ENCODE data around the gene ACP7. TPM values are rescaled to one million over a fixed set of nuclear protein-coding genes. Genes with fewer than 3 reads are reported as not detected.
"Not testable (repeated sequence)": the region's sequence is repeated elsewhere in the genome, so short reads cannot be mapped to it uniquely, and the experiment has no call there.

ACP7 gene
- total RNA-seq, 1 donor from 2014 or later = not detected

DNA sequence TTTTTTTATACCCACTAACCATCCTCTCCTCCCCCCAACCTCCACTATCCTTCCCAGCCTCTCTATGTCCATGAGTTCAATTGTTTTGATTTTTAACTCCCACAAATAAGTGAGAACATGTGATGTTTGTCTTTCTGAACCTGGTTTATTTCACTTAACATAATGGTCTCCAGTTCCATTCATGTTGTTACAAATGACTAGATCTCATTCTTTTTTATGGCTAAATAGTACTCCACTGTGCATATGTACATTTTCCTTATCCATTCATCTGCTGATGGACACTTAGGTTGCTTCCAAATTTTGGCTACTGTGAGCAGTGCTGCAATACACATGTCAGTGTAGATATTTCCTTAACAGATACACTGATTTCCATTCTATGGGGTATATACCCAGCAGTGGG, 24.9 kb upstream of the ACP7 start:
- Mint-ChIP-seq H3K4me1 (ENCODE audit: low read depth) (peaks cover 5% of the 10 kb centered on the region), H3K4me3 (ENCODE audit: low read depth) (no peak overlapping the region), H3K27ac (no peak overlapping the region), H3K9me3 (no peaks in the 10 kb centered on the region), H3K27me3 (ENCODE audit: low read depth) (peaks cover 8% of the 10 kb centered on the region), H3K36me3 (ENCODE audit: low read depth) (no peaks in the 10 kb centered on the region)
- intact Hi-C loops (cut with micrococcal nuclease) = no loop called here
- no peak for DNase-seq (ENCODE audit: low spot score)

DNA sequence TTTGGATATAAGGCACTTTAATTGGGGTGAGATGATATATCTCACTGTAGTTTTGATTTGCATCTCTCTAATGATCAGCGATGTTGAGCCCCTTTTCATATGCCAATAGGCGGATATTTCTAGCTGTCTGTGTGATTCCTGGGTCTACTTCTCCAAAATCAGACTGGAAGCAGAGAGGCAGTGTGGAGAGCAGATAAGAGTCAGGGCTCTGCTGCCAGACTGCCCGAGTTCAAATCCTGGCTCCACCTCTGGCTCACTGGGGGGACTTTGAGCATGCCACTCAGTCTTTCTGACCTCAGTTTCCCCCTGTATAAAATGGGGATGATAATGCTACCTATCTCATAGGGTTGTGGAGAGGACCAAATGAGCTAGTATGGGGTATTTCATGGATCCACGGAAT, 24.0 kb upstream of the ACP7 start:
- DNase-seq (ENCODE audit: low spot score) = no peak
- intact Hi-C loops (cut with micrococcal nuclease) = no loop called here
- H3K27ac Mint-ChIP-seq = no peak overlapping the region
- H3K27me3 Mint-ChIP-seq (ENCODE audit: low read depth) = peaks cover 8% of the 10 kb centered on the region
- H3K4me1 Mint-ChIP-seq (ENCODE audit: low read depth) = peaks cover 5% of the 10 kb centered on the region
- no peak overlapping the region for H3K4me3 Mint-ChIP-seq (ENCODE audit: low read depth)
- H3K36me3 Mint-ChIP-seq (ENCODE audit: low read depth) = no peaks in the 10 kb centered on the region
- H3K9me3 Mint-ChIP-seq = no peaks in the 10 kb centered on the region

DNA sequence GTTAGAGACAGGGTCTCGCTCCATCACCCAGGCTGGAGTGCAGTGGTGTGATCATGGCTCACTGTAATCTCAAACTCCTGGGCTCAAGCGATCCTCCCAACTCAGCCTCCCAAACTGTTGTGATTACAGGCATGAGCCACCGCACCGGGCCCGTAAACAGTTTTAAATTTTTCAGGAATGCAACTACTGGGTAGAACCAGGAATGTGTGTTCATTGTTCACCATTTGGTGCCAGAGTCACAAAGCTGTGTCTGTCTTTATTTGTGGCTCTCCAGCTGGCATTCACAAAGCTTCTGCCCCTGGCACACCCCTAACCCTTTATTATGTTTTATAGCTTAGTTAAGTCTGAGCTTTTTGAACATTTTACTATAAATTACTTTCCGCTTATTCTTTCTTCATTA, 19.8 kb upstream of the ACP7 start:
- Mint-ChIP-seq H3K4me3 (ENCODE audit: low read depth) (no peak overlapping the region), H3K4me1 (ENCODE audit: low read depth) (peaks cover 5% of the 10 kb centered on the region), H3K36me3 (ENCODE audit: low read depth) (no peaks in the 10 kb centered on the region), H3K27me3 (ENCODE audit: low read depth) (peaks cover 7% of the 10 kb centered on the region), H3K9me3 (peaks cover 4% of the 10 kb centered on the region), H3K27ac (no peak overlapping the region)
- intact Hi-C loops (cut with micrococcal nuclease) = no loop called here
- DNase-seq (ENCODE audit: low spot score) = no peak

DNA sequence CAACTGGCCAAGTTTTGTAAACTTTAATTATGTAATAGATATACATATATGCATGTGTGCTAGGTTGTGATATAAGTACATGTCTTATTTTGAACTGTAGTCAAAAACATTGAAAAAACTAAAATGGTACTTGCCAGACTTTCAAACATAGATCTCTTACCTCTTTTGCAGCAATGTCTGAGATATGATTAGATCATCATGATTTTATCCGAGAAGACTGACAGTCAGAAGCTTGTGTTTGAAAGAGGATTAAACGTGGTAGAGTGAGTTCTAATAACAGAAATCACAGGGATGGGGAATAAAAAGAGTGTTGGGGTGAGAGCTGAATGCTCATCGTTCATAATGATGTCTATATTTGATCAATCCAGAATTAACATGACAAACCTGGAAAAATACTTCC, 18.2 kb upstream of the ACP7 start:
- H3K27ac Mint-ChIP-seq = no peak overlapping the region
- intact Hi-C loops (cut with micrococcal nuclease) = no loop called here

DNA sequence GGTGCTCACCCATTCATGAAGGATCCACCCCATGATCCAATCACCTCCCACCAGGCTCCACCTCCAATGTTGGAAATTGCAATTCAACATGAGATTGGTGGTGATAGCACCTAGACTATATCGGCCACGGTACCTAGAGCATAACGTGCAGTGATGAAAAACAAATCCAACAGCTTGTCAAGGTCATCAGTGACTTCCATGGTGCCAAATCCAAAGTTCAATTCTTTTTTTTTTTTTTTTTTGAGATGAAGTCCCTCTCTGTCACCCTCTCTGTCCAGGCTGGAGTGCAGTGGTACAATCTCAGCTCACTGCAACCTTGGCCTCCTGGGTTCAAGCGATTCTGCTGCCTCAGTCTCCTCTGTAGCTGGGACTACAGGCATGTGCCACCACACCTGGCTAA, 17.1 kb upstream of the ACP7 start:
- intact Hi-C loops (cut with micrococcal nuclease) = no loop called here
- H3K4me1 Mint-ChIP-seq (ENCODE audit: low read depth) = no peaks in the 10 kb centered on the region
- H3K27ac Mint-ChIP-seq = no peak overlapping the region
- H3K9me3 Mint-ChIP-seq = peaks cover 4% of the 10 kb centered on the region
- no peak for DNase-seq (ENCODE audit: low spot score)
- no peaks in the 10 kb centered on the region for H3K36me3 Mint-ChIP-seq (ENCODE audit: low read depth)
- peaks cover 2% of the 10 kb centered on the region for H3K27me3 Mint-ChIP-seq (ENCODE audit: low read depth)
- no peak overlapping the region for H3K4me3 Mint-ChIP-seq (ENCODE audit: low read depth)

More for the DNA sequence above, 18.2 kb upstream of the ACP7 start:
- no peaks in the 10 kb centered on the region for H3K36me3 Mint-ChIP-seq (ENCODE audit: low read depth)
- H3K27me3 Mint-ChIP-seq (ENCODE audit: low read depth) = peaks cover 4% of the 10 kb centered on the region
- no peak for DNase-seq (ENCODE audit: low spot score)
- H3K4me3 Mint-ChIP-seq (ENCODE audit: low read depth) = no peak overlapping the region
- peaks cover 4% of the 10 kb centered on the region for H3K9me3 Mint-ChIP-seq
- H3K4me1 Mint-ChIP-seq (ENCODE audit: low read depth) = peaks cover 5% of the 10 kb centered on the region

DNA sequence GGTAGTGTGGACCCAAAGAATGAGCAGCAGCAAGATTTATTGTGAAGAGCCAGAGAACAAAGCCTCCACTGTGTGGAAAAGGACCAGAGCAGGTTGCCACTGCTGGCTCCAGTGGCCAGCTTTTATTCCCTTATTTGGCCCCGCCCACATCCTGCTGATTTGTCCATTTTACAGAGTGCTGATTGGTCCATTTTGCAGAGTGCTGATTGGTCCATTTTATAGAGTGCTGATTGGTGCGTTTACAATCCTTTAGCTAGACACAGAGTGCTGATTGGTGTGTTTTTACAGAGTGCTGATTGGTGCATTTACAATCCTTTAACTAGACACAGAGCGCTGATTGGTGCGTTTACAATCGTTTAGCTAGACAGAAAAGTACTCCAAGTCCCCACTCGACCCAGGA, 15.9 kb upstream of the ACP7 start:
- H3K4me1 Mint-ChIP-seq (ENCODE audit: low read depth); intact Hi-C loops (cut with micrococcal nuclease); H3K36me3 Mint-ChIP-seq (ENCODE audit: low read depth); H3K9me3 Mint-ChIP-seq; DNase-seq (ENCODE audit: low spot score); H3K4me3 Mint-ChIP-seq (ENCODE audit: low read depth); H3K27me3 Mint-ChIP-seq (ENCODE audit: low read depth); H3K27ac Mint-ChIP-seq: not testable (repeated sequence)

DNA sequence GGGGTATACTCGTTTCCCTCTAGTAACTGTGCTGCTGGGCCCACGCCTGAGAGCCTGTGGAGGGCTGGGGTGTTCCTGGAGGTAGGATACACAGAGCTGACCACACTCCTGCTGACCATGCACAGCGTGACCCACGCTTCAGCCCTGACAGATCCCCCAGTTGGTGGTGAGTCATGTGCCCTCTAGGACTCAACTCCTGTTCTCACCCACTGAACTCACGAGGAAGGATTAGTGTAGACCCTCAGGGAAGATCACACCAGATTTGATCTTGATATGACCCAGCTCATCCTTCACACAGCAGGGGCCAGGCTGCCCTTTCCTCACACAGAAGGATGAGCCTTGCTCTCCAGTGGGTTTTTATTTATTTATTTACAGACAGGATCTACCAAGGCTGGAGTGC, 13.3 kb upstream of the ACP7 start:
- H3K4me3 Mint-ChIP-seq (ENCODE audit: low read depth) = no peak overlapping the region
- no peak overlapping the region for H3K27ac Mint-ChIP-seq
- intact Hi-C loops (cut with micrococcal nuclease) = no loop called here
- H3K4me1 Mint-ChIP-seq (ENCODE audit: low read depth) = peaks cover 11% of the 10 kb centered on the region
- peaks cover 4% of the 10 kb centered on the region for H3K9me3 Mint-ChIP-seq
- H3K36me3 Mint-ChIP-seq (ENCODE audit: low read depth) = no peaks in the 10 kb centered on the region
- peaks cover 3% of the 10 kb centered on the region for H3K27me3 Mint-ChIP-seq (ENCODE audit: low read depth)
- no peak for DNase-seq (ENCODE audit: low spot score)

DNA sequence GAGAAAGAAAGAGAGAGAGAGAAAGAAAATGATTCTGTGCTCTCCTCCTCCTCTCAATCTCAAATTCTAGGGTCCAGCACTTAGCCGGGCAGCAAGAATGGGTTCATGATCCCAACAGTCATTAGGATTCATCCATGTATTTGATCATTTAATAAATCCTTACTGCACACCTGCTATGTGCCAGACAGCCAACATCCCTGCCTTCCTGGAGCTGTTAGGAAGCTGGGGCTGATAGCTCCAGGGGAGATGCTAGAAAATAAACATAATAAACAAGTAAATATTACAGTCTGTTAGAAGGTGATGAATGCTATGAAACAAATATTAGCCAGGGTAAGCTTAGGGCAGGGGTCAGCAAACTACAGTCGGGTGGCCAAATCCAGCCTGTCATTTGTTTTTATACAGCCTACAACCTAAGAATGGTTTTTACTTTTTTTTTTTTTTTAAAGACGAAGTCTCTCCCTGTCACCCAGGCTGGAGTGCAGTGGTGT, 9.9 kb upstream of the ACP7 start:
- no peak overlapping the region for H3K27ac Mint-ChIP-seq
- intact Hi-C loops (cut with micrococcal nuclease) = no loop called here
- H3K36me3 Mint-ChIP-seq (ENCODE audit: low read depth) = no peaks in the 10 kb centered on the region

DNA sequence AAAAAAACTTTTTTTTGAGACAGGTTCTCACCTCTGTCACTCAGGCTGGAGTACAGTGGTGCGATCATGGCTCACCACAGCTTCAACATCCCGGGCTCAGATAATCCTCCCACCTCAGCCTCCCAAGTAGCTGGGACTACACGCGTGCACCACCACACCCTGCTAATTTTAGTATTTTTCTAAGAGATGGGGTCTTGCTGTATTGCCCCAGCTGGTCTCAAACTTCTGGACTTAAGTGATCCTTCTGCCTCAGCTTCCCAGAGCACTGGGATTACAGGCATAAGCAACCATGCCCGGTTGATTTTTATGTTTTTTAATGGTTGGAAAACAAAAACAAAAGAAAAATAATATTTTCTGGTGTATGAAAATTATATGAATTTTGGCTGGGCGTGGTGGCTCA, 9.2 kb upstream of the ACP7 start:
- H3K4me1 Mint-ChIP-seq (ENCODE audit: low read depth) = peaks cover 11% of the 10 kb centered on the region
- H3K27ac Mint-ChIP-seq = no peak overlapping the region
- H3K9me3 Mint-ChIP-seq = no peaks in the 10 kb centered on the region
- no peak overlapping the region for H3K4me3 Mint-ChIP-seq (ENCODE audit: low read depth)
- H3K27me3 Mint-ChIP-seq (ENCODE audit: low read depth) = peaks cover 3% of the 10 kb centered on the region
- no peak for DNase-seq (ENCODE audit: low spot score)
- intact Hi-C loops (cut with micrococcal nuclease) = no loop called here
- H3K36me3 Mint-ChIP-seq (ENCODE audit: low read depth) = no peaks in the 10 kb centered on the region

More for the DNA sequence above, 9.9 kb upstream of the ACP7 start:
- Mint-ChIP-seq H3K9me3 (no peaks in the 10 kb centered on the region), H3K4me3 (ENCODE audit: low read depth) (no peak overlapping the region), H3K27me3 (ENCODE audit: low read depth) (peaks cover 2% of the 10 kb centered on the region), H3K4me1 (ENCODE audit: low read depth) (peaks cover 11% of the 10 kb centered on the region)
- no peak for DNase-seq (ENCODE audit: low spot score)

DNA sequence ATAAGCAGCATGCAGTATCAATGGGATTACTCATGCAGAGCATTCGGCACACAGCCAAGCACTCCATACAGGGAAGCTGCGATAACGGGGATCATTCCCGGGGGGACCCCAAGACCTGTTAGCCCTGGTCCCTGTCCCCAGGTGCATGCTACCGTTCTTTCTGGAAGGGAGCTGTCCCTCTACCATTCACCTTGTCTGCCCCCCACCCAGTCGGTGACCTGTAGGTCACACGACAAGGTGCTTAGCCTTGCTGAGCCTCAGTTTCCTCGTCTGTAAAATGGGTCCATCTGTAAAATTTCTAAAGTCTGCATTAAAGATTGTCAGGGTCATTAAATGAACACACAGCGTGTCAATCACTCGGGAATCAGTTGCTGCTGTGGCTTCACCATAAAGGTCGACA, 6.8 kb upstream of the ACP7 start:
- no peaks in the 10 kb centered on the region for H3K9me3 Mint-ChIP-seq
- peaks cover 13% of the 10 kb centered on the region for H3K4me1 Mint-ChIP-seq (ENCODE audit: low read depth)
- H3K27ac Mint-ChIP-seq = no peak overlapping the region
- no peak overlapping the region for H3K4me3 Mint-ChIP-seq (ENCODE audit: low read depth)
- intact Hi-C loops (cut with micrococcal nuclease) = no loop called here
- peaks cover 12% of the 10 kb centered on the region for H3K27me3 Mint-ChIP-seq (ENCODE audit: low read depth)
- no peak for DNase-seq (ENCODE audit: low spot score)
- H3K36me3 Mint-ChIP-seq (ENCODE audit: low read depth) = no peaks in the 10 kb centered on the region

DNA sequence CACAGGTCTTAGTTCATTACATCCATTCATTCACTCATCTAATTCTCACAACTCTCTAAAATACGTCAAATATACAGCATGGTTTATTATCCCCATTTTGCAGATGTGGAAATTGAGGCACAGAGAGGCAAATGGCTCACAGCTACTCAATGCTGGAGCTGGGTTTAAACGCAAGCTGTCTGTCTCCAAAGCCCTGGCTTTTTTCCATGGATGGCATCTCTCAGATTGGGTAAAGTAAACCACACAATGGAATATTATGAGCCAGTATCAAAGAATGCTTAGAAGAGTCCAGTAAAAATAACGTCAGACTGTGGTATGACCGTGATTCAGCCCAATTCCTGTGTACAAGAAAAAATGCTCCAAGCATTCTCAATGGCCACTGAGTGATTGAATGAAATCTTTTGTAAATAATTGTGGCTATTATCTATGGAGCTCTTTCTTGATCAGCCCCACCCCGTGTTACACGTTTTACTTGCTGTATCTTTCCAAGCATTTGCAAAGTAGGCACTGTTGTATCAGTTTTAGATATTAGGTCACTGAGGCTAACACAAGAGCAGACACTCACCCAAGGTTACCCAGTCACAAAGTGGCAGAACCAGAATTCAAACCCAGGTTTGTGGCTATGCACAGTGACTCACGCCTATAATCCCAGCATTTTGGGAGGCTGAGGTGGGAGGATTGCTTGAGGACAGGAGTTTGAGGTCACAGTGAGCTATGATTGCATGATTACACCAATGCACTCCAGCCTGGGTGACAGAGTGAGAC, 5.5 kb upstream of the ACP7 start:
- peaks cover 8% of the 10 kb centered on the region for H3K4me1 Mint-ChIP-seq (ENCODE audit: low read depth)
- intact Hi-C loops (cut with micrococcal nuclease) = no loop called here
- H3K9me3 Mint-ChIP-seq = no peaks in the 10 kb centered on the region
- H3K27me3 Mint-ChIP-seq (ENCODE audit: low read depth) = peaks cover 25% of the 10 kb centered on the region
- H3K36me3 Mint-ChIP-seq (ENCODE audit: low read depth) = no peaks in the 10 kb centered on the region
- no peak overlapping the region for H3K4me3 Mint-ChIP-seq (ENCODE audit: low read depth)
- no peak overlapping the region for H3K27ac Mint-ChIP-seq
- DNase-seq (ENCODE audit: low spot score) = no peak

DNA sequence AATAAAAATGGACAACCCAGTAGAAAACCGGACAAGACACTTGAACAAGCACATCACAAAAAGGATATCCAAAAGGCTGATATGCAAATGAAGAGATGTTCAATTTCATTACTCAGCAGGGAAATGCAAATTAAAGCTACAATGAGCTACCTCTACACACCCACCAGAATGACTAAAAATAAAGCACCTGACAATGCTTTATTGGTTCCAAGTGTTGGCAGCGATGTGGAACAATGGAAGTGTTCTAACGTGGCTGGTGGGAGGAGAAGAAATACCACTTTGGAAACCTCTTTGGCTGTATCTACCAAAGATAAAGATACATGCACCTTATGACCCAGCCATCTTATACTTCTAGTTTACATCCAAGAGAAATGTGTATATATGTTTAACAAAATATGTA, 3.7 kb upstream of the ACP7 start:
- DNase-seq (ENCODE audit: low spot score) = no peak
- Mint-ChIP-seq H3K9me3 (no peaks in the 10 kb centered on the region), H3K4me1 (ENCODE audit: low read depth) (peaks cover 5% of the 10 kb centered on the region), H3K4me3 (ENCODE audit: low read depth) (no peak overlapping the region), H3K27me3 (ENCODE audit: low read depth) (peaks cover 37% of the 10 kb centered on the region), H3K36me3 (ENCODE audit: low read depth) (no peaks in the 10 kb centered on the region), H3K27ac (no peak overlapping the region)
- intact Hi-C loops (cut with micrococcal nuclease) = no loop called here

DNA sequence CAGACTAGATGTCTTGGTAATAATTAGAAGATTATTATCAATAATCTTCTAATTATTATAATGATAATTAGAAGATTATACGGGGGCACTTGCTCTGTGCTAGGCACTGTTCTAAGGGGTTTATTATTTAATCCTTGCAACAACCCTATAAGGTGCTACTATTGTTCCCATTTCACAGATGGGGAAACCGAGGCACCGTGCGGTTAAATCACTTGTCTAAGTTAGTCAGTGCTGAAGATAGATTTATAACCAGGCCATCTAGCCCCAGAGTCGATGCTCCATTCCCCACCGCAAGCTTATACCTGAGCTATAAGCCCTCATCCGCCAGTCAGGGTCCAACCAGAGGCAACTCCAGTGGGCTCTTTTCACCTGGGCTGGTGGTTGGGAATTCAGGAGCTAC, 2.0 kb upstream of the ACP7 start:
- H3K4me3 Mint-ChIP-seq (ENCODE audit: low read depth) = no peak overlapping the region
- peaks cover 42% of the 10 kb centered on the region for H3K27me3 Mint-ChIP-seq (ENCODE audit: low read depth)
- DNase-seq (ENCODE audit: low spot score) = no peak
- no peaks in the 10 kb centered on the region for H3K36me3 Mint-ChIP-seq (ENCODE audit: low read depth)
- no peak overlapping the region for H3K27ac Mint-ChIP-seq
- intact Hi-C loops (cut with micrococcal nuclease) = no loop called here
- peaks cover 5% of the 10 kb centered on the region for H3K4me1 Mint-ChIP-seq (ENCODE audit: low read depth)
- no peaks in the 10 kb centered on the region for H3K9me3 Mint-ChIP-seq

Data from activated T-helper 2 cell treated with anti-CD3 and anti-CD28 coated beads, Interferon-gamma antibody, Interleukin-2, Interleukin-4, amounts not matched to agents 10 μg/mL and 5 μg/mL and 100 μg/mL, durations not matched to agents 14 hours and 24 hours and 36 hours (primary cell).